Brain microvascular endothelial cell (primary cell): ENCODE data around the gene CATSPERZ.

Experiments used
- DNase-seq: peaks from one replicate; pipeline ENCODE4 v3.0.0-alpha.2; 2020
- H3K27ac ChIP-seq: fragments of 250-450 bp; sonication (Bioruptor Pico); 2 replicates; pipeline ENCODE4 v1.5.1; 2020; ENCODE audit warnings: mild to moderate bottlenecking, moderate library complexity
- H3K27me3 ChIP-seq: fragments of 250-450 bp; sonication (Bioruptor Pico); replicated peaks from 2 replicates; pipeline ENCODE4 v1.5.1; 2020; ENCODE audit warnings: mild to moderate bottlenecking
- H3K36me3 ChIP-seq: fragments of 250-450 bp; sonication (Bioruptor Pico); replicated peaks from 2 replicates; pipeline ENCODE4 v1.5.1; 2020; ENCODE audit warnings: mild to moderate bottlenecking
- H3K4me3 ChIP-seq: 2 replicates; pipeline ENCODE4 v1.5.1; 2011; ENCODE audit warnings: low read depth, mild to moderate bottlenecking, control low read depth, low read length, moderate library complexity
- in situ Hi-C: cut with HindIII; loops from 2 replicates; pipeline ENCODE4 v1.10.0; 2017; ENCODE audit warnings: low sequenced_read_pairs, low pct_ligation_motif_present
- TF ChIP-seq, protein P1 (sequence below): IDR thresholded peaks from 2 replicates; pipeline ENCODE4 v1.5.1; 2011; ENCODE audit warnings: low read depth, mild to moderate bottlenecking, moderate library complexity, low read length, control low read depth, inconsistent platforms; ENCODE audit errors: missing control alignments

Gene CATSPERZ

DNA sequence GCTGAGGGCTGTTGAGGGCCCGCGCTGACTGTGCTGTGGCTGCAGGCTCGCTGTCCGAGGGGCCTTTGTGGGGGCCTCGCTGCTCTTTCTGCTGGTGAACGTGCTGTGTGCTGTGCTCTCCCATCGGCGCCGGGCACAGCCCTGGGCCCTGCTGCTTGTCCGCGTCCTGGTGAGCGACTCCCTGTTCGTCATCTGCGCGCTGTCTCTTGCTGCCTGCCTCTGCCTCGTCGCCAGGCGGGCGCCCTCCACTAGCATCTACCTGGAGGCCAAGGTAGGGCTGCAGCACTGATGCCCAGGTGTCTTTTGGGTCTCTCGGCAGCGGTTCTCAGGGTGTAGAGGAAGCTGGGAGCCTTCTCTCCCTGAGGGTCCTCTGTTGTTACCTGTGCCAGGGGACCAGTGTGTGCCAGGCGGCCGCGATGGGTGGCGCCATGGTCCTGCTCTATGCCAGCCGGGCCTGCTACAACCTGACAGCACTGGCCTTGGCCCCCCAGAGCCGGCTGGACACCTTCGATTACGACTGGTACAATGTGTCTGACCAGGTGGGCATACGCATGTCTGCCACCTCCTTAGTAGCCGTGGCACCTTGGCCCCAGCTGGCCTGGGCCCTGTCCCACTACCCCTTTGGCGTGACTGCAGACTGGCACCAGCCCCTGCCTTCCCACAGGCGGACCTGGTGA, 12.3 kb upstream of the CATSPERZ start:
- in situ Hi-C loops: no loop called here
- H3K36me3 ChIP-seq: no peaks in the 10 kb centered on the region
- H3K27me3 ChIP-seq: peaks cover 22% of the 10 kb centered on the region
- TF ChIP-seq, protein P1, sequence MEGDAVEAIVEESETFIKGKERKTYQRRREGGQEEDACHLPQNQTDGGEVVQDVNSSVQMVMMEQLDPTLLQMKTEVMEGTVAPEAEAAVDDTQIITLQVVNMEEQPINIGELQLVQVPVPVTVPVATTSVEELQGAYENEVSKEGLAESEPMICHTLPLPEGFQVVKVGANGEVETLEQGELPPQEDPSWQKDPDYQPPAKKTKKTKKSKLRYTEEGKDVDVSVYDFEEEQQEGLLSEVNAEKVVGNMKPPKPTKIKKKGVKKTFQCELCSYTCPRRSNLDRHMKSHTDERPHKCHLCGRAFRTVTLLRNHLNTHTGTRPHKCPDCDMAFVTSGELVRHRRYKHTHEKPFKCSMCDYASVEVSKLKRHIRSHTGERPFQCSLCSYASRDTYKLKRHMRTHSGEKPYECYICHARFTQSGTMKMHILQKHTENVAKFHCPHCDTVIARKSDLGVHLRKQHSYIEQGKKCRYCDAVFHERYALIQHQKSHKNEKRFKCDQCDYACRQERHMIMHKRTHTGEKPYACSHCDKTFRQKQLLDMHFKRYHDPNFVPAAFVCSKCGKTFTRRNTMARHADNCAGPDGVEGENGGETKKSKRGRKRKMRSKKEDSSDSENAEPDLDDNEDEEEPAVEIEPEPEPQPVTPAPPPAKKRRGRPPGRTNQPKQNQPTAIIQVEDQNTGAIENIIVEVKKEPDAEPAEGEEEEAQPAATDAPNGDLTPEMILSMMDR: no peak
- no peak overlapping the region for H3K27ac ChIP-seq
- DNase-seq: no peak
- H3K4me3 ChIP-seq: no peak overlapping the region

DNA sequence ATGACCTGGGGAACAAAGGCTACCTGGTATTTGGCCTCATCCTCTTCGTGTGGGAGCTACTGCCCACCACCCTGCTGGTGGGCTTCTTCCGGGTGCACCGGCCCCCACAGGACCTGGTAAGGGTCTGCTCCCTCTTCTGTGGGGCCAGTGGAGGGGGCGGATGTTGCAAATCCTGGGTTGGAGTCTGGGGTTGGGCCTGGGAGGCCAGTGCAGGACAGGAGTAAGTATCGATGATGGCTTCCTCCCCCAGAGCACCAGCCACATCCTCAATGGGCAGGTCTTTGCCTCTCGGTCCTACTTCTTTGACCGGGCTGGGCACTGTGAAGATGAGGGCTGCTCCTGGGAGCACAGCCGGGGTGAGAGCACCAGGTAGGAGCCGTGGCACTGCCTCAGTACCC, 11.8 kb upstream of the CATSPERZ start:
- TF ChIP-seq, protein P1: no peak
- Histone ChIP-seq H3K4me3 (no peak overlapping the region), H3K36me3 (no peaks in the 10 kb centered on the region), H3K27ac (no peak overlapping the region), H3K27me3 (peaks cover 26% of the 10 kb centered on the region)
- in situ Hi-C loops: no loop called here
- DNase-seq: no peak

DNA sequence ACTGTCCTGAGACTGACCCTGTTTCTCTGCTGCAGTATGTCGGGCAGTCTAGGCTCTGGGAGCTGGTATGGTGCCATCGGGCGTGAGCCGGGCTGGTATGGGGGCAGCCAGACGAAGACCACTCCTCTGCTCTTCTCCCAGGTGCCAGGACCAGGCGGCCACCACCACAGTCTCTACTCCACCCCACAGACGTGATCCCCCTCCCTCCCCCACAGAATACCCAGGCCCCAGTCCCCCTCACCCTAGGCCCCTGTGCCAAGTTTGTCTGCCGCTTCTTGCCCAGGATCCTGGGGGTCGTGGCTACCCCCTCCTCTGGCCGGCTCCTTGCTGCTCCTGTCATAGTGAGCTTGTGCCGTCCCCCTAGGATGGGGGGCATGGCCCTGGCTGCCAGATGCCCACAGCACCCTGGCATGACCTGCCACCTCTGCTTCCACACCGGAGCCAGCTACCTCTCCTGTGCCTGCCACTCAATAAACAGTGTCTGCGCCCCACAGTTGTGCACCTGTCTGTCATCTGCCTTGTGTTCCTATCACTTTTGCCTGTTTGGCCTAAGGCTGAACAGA, 11.1 kb upstream of the CATSPERZ start:
- in situ Hi-C loops: no loop called here
- TF ChIP-seq, protein P1: no peak
- peaks cover 33% of the 10 kb centered on the region for H3K27me3 ChIP-seq
- H3K36me3 ChIP-seq: no peaks in the 10 kb centered on the region
- H3K27ac ChIP-seq: no peak overlapping the region
- DNase-seq: no peak
- no peak overlapping the region for H3K4me3 ChIP-seq

DNA sequence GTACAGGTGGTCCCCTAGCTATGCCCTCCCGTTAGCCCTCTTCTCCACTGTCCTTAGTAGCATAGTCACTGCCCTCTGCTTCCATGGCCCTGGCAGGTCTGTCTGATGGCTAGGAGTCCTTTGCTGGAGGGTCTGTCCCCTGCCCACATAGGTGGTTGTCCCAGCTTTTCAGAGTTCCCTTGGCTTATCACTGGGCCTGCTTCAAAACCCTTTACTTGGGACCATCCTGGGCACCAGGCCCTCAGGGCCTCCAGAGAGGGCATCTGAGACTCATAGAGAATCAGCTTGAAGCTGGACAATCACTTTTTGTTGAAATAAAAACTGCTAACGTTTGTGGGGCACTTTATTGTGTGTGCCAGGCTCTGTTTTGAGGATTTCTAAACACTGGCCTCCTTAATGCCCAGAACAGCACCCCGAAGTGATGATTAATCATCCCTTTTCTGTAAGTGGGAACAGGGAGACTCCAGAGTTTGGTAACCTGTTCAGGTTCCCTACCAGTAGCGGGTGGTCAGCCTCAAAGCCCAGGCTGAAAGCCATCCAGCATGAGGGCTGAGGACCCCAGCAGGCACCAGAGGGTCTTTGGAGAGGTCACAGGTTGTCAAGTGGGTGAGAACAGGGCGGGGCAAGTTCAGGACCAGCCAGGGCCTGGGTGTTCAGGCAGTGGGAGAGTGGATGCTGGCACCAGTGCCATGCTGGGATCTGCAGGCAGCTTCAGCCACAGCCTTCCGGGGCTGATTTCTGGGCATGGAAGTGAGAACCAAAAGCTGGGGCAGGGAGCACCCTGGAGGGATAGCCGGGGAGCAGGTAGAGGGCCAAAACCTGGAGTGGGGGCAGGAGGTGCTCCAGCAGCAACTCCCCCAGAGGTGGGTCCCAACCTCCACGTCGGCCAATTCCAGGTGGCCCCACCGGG, 9.6 kb upstream of the CATSPERZ start:
- no peak for DNase-seq
- no peaks in the 10 kb centered on the region for H3K36me3 ChIP-seq
- peaks cover 40% of the 10 kb centered on the region for H3K27me3 ChIP-seq
- TF ChIP-seq, protein P1: no peak
- in situ Hi-C loops: no loop called here
- no peak overlapping the region for H3K27ac ChIP-seq
- H3K4me3 ChIP-seq: no peak overlapping the region

DNA sequence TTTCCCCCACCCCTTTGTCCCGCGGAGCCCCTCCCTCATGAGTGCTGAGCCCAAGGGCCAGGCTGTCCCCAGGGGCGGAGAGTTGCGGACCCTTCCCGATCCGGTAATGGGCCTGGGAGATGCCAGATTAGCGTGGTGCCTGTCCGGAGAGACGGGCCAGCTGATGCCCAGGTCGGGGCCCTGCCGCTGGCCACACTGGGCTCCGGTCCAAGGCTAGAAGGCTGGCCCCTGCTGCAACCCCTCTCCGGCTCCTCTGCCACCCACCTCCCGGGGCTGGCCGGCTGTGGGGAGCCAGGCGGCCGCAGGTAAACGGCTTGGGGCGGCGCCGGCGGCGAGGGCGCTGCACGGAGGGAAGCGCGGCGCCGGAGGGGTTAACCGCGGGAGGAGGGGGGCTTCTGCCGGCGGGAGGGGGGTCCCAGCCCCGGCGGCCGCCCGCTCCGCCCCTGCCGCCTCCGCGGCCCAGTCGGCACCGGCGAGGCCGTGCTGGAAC, 8.9 kb upstream of the CATSPERZ start, which contains the start of gene KCNK4:
KCNK4 (plus strand) TSS at position 41 of the 490 bp plus-strand sequence. CDS start 1,717 bp downstream, outside the sequence.
- TF ChIP-seq, protein P1: no peak
- Histone ChIP-seq H3K36me3 (no peaks in the 10 kb centered on the region), H3K4me3 (peak within 1 kb of the TSS; percentile 15), H3K27me3 (peaks cover 46% of the 10 kb centered on the region), H3K27ac (no peak within 1 kb of the TSS)
- in situ Hi-C loops: no loop called here
- no peak for DNase-seq
